ENCODE data around the gene VPS37C.

- TF ChIP-seq POLR2A (IDR thresholded peaks at IDR 0.05; ENCODE audit: low read depth, low read length), result no peak
- TF ChIP-seq POLR2AphosphoS5 (IDR thresholded peaks at IDR 0.05; ENCODE audit: low read depth, low read length), result no peak
- no peak for TF ChIP-seq TAF1 (IDR thresholded peaks at IDR 0.05; ENCODE audit: borderline replicate concordance, low read depth, low read length)
These were observed 30.0 kb downstream of the VPS37C start for GRCh38 chr11:61131186-61131585.
